ENCODE results near the gene RPRML.

- TF ChIP-seq EZH2 (optimal IDR thresholded peaks at IDR 0.05; ENCODE audit: low read depth, low read length) (no peak), EZH2phosphoT487 (IDR thresholded peaks at IDR 0.05; ENCODE audit: low read length) (no peak)
- TF ChIP-seq, protein P1, sequence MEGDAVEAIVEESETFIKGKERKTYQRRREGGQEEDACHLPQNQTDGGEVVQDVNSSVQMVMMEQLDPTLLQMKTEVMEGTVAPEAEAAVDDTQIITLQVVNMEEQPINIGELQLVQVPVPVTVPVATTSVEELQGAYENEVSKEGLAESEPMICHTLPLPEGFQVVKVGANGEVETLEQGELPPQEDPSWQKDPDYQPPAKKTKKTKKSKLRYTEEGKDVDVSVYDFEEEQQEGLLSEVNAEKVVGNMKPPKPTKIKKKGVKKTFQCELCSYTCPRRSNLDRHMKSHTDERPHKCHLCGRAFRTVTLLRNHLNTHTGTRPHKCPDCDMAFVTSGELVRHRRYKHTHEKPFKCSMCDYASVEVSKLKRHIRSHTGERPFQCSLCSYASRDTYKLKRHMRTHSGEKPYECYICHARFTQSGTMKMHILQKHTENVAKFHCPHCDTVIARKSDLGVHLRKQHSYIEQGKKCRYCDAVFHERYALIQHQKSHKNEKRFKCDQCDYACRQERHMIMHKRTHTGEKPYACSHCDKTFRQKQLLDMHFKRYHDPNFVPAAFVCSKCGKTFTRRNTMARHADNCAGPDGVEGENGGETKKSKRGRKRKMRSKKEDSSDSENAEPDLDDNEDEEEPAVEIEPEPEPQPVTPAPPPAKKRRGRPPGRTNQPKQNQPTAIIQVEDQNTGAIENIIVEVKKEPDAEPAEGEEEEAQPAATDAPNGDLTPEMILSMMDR (IDR thresholded peaks at IDR 0.05; ENCODE audit: low read length), result no peak
Measured at GRCh38 chr17:46960152-46960551, 18.9 kb downstream of the RPRML start.
